Fibroblast of lung (primary cell): ENCODE data around the gene SPSB1.

Experiments used
- EZH2 ChIP-seq: IDR thresholded peaks from 2 replicates; pipeline ENCODE4 v1.5.1; 2012; ENCODE audit warnings: low read length, control low read depth, mild to moderate bottlenecking; ENCODE audit errors: missing control alignments
- TF ChIP-seq, protein P1 (sequence below), 2 donors: IDR thresholded peaks in 1 of 2; conservative IDR thresholded peaks in 1 of 2; 1 replicate in 1 of 2; 2 replicates in 1 of 2; pipeline ENCODE4 v1.5.1; 2011 to 2012; ENCODE audit warnings: low read length in 2 of 2, control low read depth in 1 of 2, inconsistent platforms in 1 of 2, low read depth in 1 of 2, mild to moderate bottlenecking in 1 of 2

DNA sequence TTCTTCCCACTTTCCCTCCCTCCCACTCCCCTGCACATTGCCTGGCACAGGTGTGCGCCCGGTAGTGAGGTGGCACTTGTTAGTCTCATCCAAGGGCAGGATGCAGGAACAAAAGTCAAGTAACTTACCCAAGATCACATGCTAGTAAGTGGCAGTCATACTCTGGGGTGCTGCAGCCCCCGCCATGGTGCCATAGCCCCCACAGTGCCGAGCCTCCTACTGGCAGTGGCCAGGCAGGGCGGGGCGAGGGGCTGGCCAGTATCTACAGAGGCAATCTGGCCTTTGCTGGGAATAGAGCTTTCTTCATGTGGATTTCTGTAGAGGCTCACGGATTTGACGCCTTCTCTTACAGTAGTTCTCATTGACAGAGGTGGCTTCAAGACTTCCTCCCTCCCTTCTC lies 31.2 kb upstream of the SPSB1 start:
- TF ChIP-seq, protein P1, sequence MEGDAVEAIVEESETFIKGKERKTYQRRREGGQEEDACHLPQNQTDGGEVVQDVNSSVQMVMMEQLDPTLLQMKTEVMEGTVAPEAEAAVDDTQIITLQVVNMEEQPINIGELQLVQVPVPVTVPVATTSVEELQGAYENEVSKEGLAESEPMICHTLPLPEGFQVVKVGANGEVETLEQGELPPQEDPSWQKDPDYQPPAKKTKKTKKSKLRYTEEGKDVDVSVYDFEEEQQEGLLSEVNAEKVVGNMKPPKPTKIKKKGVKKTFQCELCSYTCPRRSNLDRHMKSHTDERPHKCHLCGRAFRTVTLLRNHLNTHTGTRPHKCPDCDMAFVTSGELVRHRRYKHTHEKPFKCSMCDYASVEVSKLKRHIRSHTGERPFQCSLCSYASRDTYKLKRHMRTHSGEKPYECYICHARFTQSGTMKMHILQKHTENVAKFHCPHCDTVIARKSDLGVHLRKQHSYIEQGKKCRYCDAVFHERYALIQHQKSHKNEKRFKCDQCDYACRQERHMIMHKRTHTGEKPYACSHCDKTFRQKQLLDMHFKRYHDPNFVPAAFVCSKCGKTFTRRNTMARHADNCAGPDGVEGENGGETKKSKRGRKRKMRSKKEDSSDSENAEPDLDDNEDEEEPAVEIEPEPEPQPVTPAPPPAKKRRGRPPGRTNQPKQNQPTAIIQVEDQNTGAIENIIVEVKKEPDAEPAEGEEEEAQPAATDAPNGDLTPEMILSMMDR (conservative IDR thresholded peaks at IDR 0.05 in 1 of 2, IDR thresholded peaks at IDR 0.05 in 1 of 2; ENCODE audit: low read depth in 1 of 2, low read length in 2 of 2) = no peak
- TF ChIP-seq EZH2 = no peak
